GM19467 (cell line): ENCODE measurements around the gene KIRREL3.

Source experiments
- ATAC-seq: cut with Tn5 transposase; IDR thresholded peaks from one replicate; pipeline ENCODE4 v1.9.1; 2021; ENCODE audit warnings: mild to moderate bottlenecking, moderate library complexity; ENCODE audit not compliant: unreplicated experiment

Gene KIRREL3

GRCh38 chr11:126837581-126837980 is 163.0 kb downstream of the KIRREL3 start:
- no peak for ATAC-seq

- no peak for ATAC-seq
These were observed 166.0 kb downstream of the KIRREL3 start for GRCh38 chr11:126834573-126834972.

GRCh38 chr11:126834149-126834548 is 166.4 kb downstream of the KIRREL3 start:
- no peak for ATAC-seq

- ATAC-seq = no peak
These were observed 167.5 kb downstream of the KIRREL3 start for GRCh38 chr11:126833065-126833464.

GRCh38 chr11:126832387-126832786 is 168.2 kb downstream of the KIRREL3 start:
- no peak for ATAC-seq

- ATAC-seq = no peak
These were observed 170.3 kb downstream of the KIRREL3 start for GRCh38 chr11:126830216-126830806.

GRCh38 chr11:126829716-126830115 is 170.9 kb downstream of the KIRREL3 start:
- ATAC-seq = no peak

- no peak for ATAC-seq
These were observed 176.4 kb downstream of the KIRREL3 start for GRCh38 chr11:126824035-126824607.

GRCh38 chr11:126823274-126823673 is 177.3 kb downstream of the KIRREL3 start:
- ATAC-seq = no peak

GRCh38 chr11:126821827-126822226 is 178.7 kb downstream of the KIRREL3 start:
- ATAC-seq = no peak

- no peak for ATAC-seq
These were observed 181.4 kb downstream of the KIRREL3 start for GRCh38 chr11:126819194-126819593.

GRCh38 chr11:126817523-126818450 is 182.8 kb downstream of the KIRREL3 start:
- ATAC-seq = no peak

GRCh38 chr11:126817096-126817495 is 183.5 kb downstream of the KIRREL3 start:
- ATAC-seq = no peak

GRCh38 chr11:126816645-126817044 is 183.9 kb downstream of the KIRREL3 start:
- ATAC-seq = no peak

- no peak for ATAC-seq
These were observed 185.5 kb downstream of the KIRREL3 start for GRCh38 chr11:126815111-126815510.

GRCh38 chr11:126810776-126811175 is 189.8 kb downstream of the KIRREL3 start:
- ATAC-seq = no peak

- ATAC-seq = no peak
These were observed 190.9 kb downstream of the KIRREL3 start for GRCh38 chr11:126809514-126810289.

GRCh38 chr11:126808836-126809235 is 191.7 kb downstream of the KIRREL3 start:
- no peak for ATAC-seq

- no peak for ATAC-seq
These were observed 192.3 kb downstream of the KIRREL3 start for GRCh38 chr11:126808296-126808695.

- ATAC-seq = no peak
These were observed 194.7 kb downstream of the KIRREL3 start for GRCh38 chr11:126805870-126806269.

GRCh38 chr11:126804363-126804762 is 196.2 kb downstream of the KIRREL3 start:
- no peak for ATAC-seq
